Head of caudate nucleus (tissue), 42 donors: ENCODE results near the gene GLTP.
"Not testable (repeated sequence)": the region's sequence is repeated elsewhere in the genome, so short reads cannot be mapped to it uniquely, and the experiment has no call there.

Experiments
- DNase-seq, 42 donors: peaks; one replicate each; pipeline versions ENCODE4 v3.0.0 to v3.0.0-alpha.2; 2020 to 2021; ENCODE audit warnings: mixed read lengths in 7 of 42
- intact Hi-C: fragments of 100-400 bp; cut with DNase I; formaldehyde crosslinking; loops from one replicate; pipeline ENCODE4 v1.15.0; 2022

The GLTP gene

DNA sequence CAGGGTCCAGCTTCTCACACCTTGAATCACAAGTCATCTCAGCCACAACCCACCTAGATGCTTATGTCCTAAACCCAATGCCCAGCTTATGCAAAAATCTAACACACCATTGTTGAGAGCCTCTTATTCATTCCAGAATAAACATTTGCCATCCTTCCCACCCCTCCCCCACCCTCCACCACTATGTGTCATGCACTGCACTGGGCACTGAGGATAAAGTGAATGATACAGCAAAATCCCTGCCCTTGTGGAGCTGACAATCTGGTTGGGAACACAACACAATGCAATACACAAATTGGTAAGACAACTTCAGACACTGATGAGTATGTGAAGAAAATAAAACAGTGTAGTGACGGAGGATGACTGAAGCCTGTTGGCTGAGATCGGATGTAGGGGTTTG is 1.4 kb upstream of the GLTP start:
- DNase-seq, result no peak
- intact Hi-C loops, result loop anchor here (2.0 to 5.0 kb wide), 2 partner anchors 33 to 74 kb away; no protein-coding TSS in a partner anchor

DNA sequence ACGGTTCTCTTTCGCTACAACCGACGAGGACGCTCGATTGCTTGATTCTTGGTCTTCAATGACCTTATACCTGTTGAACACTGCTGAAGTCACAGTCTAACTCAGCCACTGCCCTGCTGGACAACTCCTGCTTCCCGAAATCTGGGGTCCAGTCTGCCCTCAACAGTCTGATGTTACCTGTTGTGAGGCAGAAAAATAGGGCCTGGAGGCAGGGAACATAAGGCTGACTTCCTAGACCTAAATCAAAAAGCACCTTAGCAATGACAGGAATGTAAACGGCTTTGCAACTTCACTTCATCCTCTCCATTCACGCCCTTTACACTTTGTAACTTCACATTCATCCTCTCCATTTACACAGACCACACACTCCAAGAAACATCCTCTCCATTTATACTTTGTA is 597 bp upstream of the GLTP start:
- intact Hi-C loops, result loop anchor here (5.0 kb wide), 1 partner anchor 74 kb away; no protein-coding TSS in a partner anchor

DNA sequence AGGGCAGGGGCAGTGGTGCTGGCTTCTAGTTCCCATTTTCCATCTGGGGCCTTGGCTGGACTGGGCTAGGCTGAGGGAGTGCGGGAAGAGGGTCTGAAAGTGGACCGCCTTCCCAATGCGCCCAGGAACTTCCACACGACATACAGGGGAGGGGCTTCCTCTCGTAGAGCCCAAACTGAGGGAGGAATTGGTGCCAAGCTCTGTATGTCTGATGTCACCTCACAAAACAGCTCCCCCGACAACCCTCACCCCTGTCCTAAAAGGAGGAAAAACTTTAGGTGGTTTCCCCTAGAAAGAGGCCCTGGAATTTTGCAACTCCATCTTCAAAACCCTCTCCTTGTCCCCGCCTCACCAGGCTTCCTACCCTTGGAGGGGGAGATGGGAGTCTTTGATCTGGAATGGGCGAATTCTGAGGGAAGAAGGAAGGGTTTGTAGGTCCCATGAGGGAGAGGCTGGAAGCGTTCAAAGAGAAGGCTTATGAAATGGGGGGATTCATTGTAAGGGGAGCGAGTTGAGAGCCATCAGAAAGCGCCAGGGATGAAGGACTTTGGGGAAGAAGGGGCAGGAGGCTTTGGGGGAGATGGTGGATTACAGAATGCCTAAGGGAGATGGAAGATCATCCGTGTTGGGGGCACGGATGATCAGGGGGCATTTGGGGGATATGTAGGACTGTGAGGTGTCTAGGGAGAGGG is 844 bp downstream of the GLTP start:
- intact Hi-C loops, result loop anchor here (5.0 to 10.0 kb wide), 2 partner anchors 72 to 155 kb away; no protein-coding TSS in a partner anchor
- peak in 21 of 42 donors; percentile 9 to 71 (median 41) for DNase-seq

More for the DNA sequence above, 597 bp upstream of the GLTP start:
- no peak for DNase-seq

GRCh38 chr12:109878749-109879148 is 1.6 kb downstream of the GLTP start:
- intact Hi-C loops, result loop anchor here (10.0 kb wide), 1 partner anchor 154 kb away; no protein-coding TSS in a partner anchor
- DNase-seq, result no peak

- intact Hi-C loops, result loop anchor here (10.0 kb wide), 1 partner anchor 153 kb away; no protein-coding TSS in a partner anchor
- peak in 16 of 42 donors; percentile 9 to 72 (median 44) for DNase-seq
Observed at GRCh38 chr12:109878247-109878625, 2.1 kb downstream of the GLTP start.

DNA sequence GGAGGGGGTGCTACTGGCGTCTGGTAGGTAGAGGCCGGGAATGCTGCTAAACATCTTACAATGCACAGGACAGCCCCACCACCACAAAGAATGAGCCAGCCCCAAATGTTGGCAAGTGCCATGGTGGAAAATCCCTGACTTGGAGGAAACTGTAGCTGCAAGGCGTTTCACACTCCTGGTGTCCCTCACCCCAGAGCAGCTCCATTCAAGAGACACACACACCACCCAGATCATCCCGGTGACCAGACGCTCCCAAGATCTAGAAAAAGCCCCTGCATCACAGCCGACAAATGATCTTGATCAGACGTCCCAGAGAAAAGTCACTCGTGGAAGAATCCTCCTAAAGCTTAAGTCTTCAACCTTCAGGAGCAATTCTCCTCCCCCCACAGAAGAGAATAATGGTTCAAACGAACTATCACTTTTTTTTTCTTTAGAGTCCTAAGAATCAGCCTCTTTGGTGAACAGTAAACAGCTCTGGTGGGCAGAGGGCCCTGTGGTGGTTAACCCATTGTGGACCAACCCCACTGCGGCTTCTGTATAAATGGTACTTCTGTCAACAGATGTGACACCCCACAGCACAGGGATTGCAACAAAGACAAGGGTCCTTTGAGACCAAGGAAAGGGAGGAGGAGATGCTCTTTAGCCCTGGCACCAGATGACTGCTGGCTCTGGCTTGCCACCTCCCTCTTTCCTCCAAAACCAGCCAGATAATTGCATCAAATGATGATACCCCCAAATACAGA is 2.7 kb downstream of the GLTP start:
- intact Hi-C loops, result loop anchor here (10.0 kb wide), 1 partner anchor 153 kb away; no protein-coding TSS in a partner anchor

GRCh38 chr12:109876406-109876805 is 3.9 kb downstream of the GLTP start:
- intact Hi-C loops, result loop anchor here (10.0 kb wide), 1 partner anchor 152 kb away; no protein-coding TSS in a partner anchor
- no peak for DNase-seq

More for the DNA sequence above, 2.7 kb downstream of the GLTP start:
- peak in 41 of 42 donors; percentile 16 to 87 (median 65) for DNase-seq

DNA sequence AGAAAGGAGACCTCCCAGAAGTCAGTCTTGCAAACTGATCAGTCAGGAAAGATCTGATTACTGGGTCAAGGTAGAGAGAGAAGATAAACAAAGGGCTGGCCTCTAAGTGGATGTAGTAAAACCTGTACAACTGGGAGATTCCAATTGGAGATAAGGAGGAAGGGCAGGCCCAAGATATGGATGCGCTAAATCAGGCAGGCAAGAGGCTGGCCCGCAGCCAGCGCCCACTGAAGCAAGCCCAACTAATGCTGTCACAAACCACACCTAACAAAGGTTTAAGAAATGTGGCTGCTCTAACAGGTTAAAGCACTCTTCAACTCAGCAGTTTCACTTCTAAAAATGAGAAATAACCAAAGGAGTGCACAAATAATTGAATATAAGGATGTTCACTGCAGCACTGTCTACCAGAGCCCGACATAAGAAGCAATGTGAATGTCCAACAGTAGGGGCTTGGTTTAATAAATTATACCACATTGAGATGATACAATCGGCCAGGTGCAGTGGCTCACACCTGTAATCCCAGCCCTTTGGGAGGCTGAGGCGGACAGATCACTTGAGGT is 4.7 kb downstream of the GLTP start:
- intact Hi-C loops, result loop anchor here (10.0 kb wide), 1 partner anchor 151 kb away; no protein-coding TSS in a partner anchor
- no peak for DNase-seq

DNA sequence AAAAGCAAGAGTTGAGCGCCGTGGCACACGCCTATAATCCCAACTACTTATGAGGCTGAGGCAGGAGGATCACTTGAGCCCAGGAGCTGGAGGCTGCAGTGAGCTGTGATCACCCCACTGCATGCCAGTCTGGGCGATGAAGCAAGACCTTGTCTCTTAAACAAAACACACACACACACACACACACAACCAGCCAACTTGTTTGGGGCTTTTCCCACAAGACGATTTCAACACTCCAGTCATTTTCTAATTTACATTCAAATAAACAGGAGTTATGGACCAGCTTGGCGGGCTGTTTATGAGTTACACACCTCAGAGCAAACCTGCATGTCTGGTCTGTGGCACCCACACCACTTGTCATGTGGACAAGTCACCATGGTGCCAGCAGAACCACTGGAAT is 6.7 kb downstream of the GLTP start:
- no peak for DNase-seq
- intact Hi-C loops, result loop anchor here (10.0 kb wide), 1 partner anchor 149 kb away; no protein-coding TSS in a partner anchor

- DNase-seq, result peak in 21 of 42 donors; percentile 10 to 78 (median 37)
- intact Hi-C loops, result loop anchor here (10.0 kb wide), 1 partner anchor 147 kb away; no protein-coding TSS in a partner anchor
Observed at GRCh38 chr12:109871668-109872314, 8.6 kb downstream of the GLTP start.

- DNase-seq, result no peak
- intact Hi-C loops, result loop anchor here (10.0 kb wide), 1 partner anchor 146 kb away; no protein-coding TSS in a partner anchor
Observed at GRCh38 chr12:109870648-109871047, 9.7 kb downstream of the GLTP start.

- intact Hi-C loops, result no loop called here
- DNase-seq, result no peak
Observed at GRCh38 chr12:109868182-109869051, 11.9 kb downstream of the GLTP start.

GRCh38 chr12:109864916-109865315 is 15.4 kb downstream of the GLTP start:
- intact Hi-C loops, result no loop called here
- no peak for DNase-seq

- DNase-seq, result peak; percentile 72 to 96 (median 87)
- intact Hi-C loops, result no loop called here
Observed at GRCh38 chr12:109863847-109864712, 16.3 kb downstream of the GLTP start.

- DNase-seq, intact Hi-C loops: not testable (repeated sequence)
Observed at GRCh38 chr12:109862491-109862890, 17.9 kb downstream of the GLTP start.

DNA sequence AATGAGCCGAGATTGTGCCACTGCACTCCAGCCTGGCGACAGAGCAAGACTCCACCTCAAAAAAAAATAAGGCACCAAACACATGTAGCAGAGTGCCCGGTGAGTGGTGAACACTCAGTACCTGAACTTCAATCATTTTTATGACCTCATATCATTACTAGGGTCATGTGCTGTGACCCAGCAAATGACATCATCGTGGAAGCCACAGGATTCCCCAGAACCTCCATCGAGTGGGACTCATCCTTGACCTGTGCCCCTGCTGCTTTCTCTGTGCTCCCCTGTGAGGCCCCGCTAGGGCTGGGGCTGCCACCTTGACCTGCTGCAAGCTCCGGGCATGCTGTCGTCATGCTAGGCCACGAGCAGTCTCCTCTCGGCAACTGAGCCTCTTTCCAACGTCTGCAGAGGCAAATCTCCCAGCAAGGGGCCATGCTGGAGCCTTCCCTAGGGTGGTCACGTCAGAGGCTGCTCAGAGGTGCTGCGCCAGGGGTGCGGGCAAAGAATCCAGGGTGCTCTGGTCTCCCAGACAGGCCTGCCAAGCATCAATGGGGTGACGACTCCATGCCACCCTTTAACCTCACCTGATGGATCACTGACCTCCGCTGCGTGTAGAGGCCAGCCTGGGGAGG is 18.5 kb downstream of the GLTP start:
- DNase-seq, result no peak
- intact Hi-C loops, result no loop called here

DNA sequence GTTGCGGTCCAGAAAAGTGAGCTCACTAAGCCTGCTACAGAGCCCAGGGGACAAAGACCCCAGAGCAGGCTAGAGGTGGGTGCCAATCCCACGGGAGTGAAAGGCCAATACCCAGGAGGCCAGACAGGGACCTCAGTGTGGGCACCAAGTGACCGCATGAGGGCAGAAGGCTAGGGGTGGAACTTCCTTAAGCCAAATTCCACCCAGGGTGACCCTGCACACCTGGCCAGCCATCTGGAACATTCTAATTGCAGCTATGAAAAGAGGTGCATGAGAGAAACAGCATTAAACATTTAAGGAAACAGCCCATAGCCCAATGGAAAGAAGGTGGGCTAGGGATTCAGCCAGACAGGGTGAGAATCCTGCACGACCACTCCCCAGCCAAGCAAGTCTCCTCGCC is 19.4 kb downstream of the GLTP start:
- intact Hi-C loops, result no loop called here

More for the DNA sequence above, 19.4 kb downstream of the GLTP start:
- no peak for DNase-seq
